NCI-H82 (cell line): ENCODE results near the gene ZDHHC4.
"Not testable (repeated sequence)": the region's sequence is repeated elsewhere in the genome, so short reads cannot be mapped to it uniquely, and the experiment has no call there.

Experiments used
- DNase-seq: peaks from one replicate; lab custom pipeline; 2025; lab: John Stamatoyannopoulos, UW

ZDHHC4 gene

GRCh38 chr7:6562106-6562505 is 15.1 kb upstream of the ZDHHC4 start:
- no peak for DNase-seq

- DNase-seq, result no peak
These were observed 13.1 kb upstream of the ZDHHC4 start for GRCh38 chr7:6563936-6564770.

- DNase-seq, result no peak
These were observed 11.6 kb upstream of the ZDHHC4 start for GRCh38 chr7:6565655-6566054.

GRCh38 chr7:6567886-6568285 is 9.4 kb upstream of the ZDHHC4 start:
- no peak for DNase-seq

- no peak for DNase-seq
These were observed 6.0 kb upstream of the ZDHHC4 start for GRCh38 chr7:6571160-6571779.

- DNase-seq, result peak; percentile 42
These were observed 1.8 kb upstream of the ZDHHC4 start for GRCh38 chr7:6575281-6576023.

GRCh38 chr7:6576024-6576866 is 1.0 kb upstream of the ZDHHC4 start:
- peak; percentile 17 for DNase-seq

- DNase-seq, result peak; percentile 11
These were observed 336 bp upstream of the ZDHHC4 start for GRCh38 chr7:6576867-6577368.

- DNase-seq, result no peak
These were observed 1.1 kb downstream of the ZDHHC4 start for GRCh38 chr7:6578114-6579084.

- DNase-seq, result peak; percentile 10
These were observed 2.2 kb downstream of the ZDHHC4 start for GRCh38 chr7:6579446-6579845.

- DNase-seq, result not testable (repeated sequence)
These were observed 8.6 kb downstream of the ZDHHC4 start for GRCh38 chr7:6585746-6586432.

- no peak for DNase-seq
These were observed 11.3 kb downstream of the ZDHHC4 start for GRCh38 chr7:6588566-6588965.

- no peak for DNase-seq
These were observed 12.0 kb downstream of the ZDHHC4 start for GRCh38 chr7:6589151-6589828.

GRCh38 chr7:6589829-6590644 is 12.8 kb downstream of the ZDHHC4 start, which contains the start of gene INTS15:
Gene INTS15 (plus strand): TSS chr7:6590021. CDS start chr7:6590284, 263 bp downstream.
- DNase-seq, result peak; percentile 83

- peak; percentile 61 for DNase-seq
These were observed 13.4 kb downstream of the ZDHHC4 start for GRCh38 chr7:6590645-6591110.

GRCh38 chr7:6600093-6600492 is 22.8 kb downstream of the ZDHHC4 start:
- no peak for DNase-seq

GRCh38 chr7:6604458-6604857 is 27.2 kb downstream of the ZDHHC4 start:
- DNase-seq, result no peak
